Measurements from ENCODE around the gene FRMD4A.

DNA sequence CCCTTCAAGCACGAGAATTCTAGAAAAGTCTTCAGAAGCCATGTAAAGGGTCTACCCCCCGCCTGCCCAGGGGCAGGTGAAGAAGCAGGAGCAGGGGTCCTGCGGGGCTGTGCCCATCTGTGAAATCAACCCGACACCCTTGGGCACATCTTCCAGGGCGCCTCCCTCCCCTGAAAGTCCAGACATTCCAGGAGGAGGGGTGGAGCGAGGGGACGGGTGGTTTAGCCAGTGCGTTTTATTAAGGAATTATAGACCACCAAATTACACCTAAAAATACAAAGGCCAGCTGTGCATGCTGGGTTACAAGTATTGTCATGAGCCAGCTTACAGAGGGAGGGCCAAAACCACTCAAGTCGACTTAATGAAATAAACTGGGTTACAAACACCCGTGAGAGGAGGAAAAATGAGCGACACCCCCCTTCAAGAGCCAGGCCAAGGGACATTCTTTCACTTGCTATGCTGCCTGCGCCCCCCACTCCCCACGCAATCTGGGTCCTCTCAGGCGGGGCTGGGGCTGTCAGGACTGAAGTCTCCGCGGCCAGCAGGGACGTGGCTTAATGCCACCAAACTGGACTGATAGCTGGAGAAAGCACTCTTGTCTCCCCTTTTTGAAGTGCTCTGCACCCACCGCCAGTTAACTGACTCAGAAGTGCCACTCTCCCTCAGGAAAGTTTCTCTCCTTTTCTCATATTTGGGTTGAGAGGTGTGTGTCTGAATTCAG is 360.3 kb downstream of the FRMD4A start:
- no peak for TF ChIP-seq POLR2A (IDR thresholded peaks at IDR 0.05)
- TF ChIP-seq, protein P1, sequence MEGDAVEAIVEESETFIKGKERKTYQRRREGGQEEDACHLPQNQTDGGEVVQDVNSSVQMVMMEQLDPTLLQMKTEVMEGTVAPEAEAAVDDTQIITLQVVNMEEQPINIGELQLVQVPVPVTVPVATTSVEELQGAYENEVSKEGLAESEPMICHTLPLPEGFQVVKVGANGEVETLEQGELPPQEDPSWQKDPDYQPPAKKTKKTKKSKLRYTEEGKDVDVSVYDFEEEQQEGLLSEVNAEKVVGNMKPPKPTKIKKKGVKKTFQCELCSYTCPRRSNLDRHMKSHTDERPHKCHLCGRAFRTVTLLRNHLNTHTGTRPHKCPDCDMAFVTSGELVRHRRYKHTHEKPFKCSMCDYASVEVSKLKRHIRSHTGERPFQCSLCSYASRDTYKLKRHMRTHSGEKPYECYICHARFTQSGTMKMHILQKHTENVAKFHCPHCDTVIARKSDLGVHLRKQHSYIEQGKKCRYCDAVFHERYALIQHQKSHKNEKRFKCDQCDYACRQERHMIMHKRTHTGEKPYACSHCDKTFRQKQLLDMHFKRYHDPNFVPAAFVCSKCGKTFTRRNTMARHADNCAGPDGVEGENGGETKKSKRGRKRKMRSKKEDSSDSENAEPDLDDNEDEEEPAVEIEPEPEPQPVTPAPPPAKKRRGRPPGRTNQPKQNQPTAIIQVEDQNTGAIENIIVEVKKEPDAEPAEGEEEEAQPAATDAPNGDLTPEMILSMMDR (IDR thresholded peaks at IDR 0.05) = no peak
